HL-60/S4 treated with retinoic acid at 250 ng/mL for 4 days and 3 days (cell line): ENCODE measurements around the gene OR52E2.
"Not testable (repeated sequence)": the region's sequence is repeated elsewhere in the genome, so short reads cannot be mapped to it uniquely, and the experiment has no call there.

Experiments used
- in situ Hi-C: fragments of 300-500 bp; cut with MboI; formaldehyde crosslinking; loops from 2 replicates; pipeline ENCODE4 v1.7.0; 2022; ENCODE audit warnings: low sequenced_read_pairs

The OR52E2 gene

DNA sequence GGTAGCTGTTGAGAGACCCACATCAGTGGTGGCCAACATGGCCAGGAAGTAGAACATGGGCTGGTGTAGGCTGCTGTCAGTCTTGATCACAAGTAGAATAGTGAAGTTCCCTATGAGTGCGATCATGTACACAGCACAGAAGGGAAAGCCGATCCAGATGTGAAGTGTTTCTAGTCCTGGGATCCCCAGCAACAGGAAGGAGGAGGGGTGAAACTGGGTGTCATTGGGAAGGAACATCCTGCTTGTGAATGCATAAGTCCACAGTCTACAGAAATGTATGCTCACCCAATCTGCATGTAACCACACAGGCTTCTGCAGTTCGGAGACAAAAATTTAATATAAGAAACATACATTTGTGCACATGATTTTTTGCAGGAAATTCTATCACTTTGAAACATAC, at the start of gene OR52E2:
TSS of gene OR52E2 (minus strand) at position 237 of the 400 bp plus-strand sequence. CDS start at position 237, 0 bp downstream.
- in situ Hi-C loops: no loop called here

DNA sequence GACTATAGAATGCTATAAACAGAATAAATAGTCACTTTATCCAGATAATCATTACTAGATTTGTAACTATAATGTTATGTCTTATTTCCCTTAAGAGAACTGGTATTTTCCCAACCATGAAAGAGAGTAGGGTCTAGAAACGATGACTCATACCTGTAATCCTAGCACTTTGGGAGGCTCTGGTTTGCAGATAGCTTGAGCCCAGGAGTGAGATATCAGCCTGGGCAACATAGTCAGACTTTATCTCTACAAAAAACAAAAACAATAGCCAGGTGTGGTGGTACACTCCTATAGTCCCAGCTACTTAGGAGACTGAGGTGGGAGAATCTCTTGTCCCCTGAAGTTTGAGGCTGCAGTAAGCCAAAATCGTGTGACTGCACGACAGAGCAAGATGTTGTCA, 47.9 kb upstream of the OR52E2 start:
- in situ Hi-C loops: no loop called here

DNA sequence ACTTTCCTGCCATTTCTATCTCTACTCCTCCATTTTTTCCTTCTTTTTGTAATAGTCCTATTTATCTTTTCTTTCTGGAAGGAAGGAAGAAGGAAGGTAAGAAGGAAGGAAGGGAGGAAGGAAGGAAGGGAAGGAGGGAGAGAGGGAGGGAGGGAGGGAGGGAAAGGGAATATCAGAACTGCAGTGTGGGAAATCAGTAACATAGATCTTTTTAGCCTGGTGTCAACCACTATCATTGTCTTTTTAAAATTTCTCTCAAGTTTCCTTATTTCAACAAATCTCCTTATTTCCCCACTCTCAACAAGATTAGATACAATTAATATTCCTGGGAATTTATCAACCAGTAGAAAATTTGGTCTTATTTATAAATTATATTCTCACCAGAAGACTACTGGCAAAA, 43.6 kb upstream of the OR52E2 start:
- in situ Hi-C loops: no loop called here

DNA sequence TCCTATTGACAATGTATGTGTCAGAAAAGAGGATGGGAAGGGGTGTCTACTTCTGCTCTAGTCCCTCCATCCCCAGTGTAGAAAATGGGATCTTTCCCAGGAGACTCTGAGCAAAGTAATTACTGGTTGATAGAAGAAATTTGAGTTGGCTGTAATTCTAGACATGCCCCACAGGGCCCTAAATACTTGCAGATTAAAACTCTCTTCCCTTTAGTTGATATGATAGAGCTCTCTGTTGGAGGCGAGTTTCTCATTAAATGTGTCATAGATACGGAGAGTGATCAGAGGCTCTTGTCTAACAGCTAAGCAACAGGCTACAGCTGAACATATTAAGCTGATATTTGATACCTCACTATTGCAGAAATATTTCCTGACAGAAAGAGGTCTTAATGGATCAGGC, 42.8 kb upstream of the OR52E2 start:
- in situ Hi-C loops: no loop called here

DNA sequence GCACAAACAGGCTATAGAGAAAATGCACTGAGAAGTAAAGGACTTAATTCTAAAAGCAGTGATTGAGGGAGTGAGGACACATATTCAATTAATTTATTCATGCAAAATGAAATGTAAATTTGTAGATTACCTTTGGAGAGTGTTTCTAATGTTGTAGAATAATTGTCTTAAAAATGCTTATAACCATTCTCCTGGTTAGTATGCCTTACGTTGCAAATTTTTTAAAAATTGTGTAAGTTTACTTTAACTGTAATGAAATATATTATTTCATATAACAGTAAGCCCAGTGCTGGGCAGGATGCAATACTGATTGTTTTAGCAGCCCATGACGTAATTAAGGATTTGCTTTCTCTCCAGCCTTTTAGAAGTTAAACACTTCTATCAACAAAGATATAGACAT, 36.6 kb upstream of the OR52E2 start:
- in situ Hi-C loops: no loop called here

DNA sequence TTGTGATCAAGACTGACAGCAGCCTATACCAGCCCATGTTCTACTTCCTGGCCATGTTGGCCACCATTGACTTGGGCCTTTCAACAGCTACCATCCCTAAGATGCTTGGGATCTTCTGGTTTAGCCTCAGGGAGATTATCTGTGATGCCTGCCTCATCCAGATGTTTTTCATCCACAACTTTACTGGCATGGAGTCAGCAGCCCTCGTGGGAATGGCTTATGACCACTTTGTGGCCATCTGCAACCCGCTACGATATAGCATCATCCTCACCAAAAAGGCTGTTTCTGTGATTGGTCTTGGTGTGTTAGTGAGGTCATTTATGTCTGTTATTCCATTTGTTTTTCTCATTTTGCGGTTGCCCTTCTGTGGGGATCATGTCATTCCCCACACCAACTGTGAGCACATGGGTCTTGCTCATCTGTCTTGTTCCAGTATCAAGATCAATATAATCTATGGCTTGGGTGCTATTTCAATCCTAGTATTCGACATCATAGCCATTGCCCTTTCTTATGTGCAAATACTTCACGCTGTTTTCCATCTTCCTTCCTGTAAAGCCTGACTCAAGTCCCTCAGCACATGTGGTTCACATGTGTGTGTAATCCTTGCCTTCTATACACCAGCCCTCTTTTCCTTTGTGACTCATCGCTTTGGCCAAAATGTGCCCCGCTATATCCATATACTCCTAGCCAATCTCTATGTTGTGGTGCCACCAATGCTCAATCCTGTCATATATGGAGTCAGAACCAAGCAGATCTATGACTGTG, 33.6 kb upstream of the OR52E2 start:
- in situ Hi-C loops: no loop called here

DNA sequence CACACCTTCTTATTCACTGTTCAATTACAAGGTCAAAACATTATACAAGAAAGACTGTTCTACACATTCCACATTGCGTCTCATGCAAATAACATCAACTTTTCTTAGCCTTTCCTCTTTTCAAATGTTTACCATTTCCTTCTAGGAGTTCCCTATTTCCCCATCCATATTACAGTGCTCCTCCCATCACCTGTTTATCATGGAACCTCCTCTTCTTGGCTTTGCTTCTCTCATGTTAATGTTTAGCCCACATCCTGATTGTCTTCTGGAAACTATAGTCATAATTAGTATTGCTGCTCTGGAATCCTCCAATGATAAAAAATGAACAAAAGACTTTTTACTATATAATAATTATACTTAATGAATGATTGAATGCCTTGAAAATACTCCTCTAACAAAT, 31.2 kb upstream of the OR52E2 start:
- in situ Hi-C loops: no loop called here

DNA sequence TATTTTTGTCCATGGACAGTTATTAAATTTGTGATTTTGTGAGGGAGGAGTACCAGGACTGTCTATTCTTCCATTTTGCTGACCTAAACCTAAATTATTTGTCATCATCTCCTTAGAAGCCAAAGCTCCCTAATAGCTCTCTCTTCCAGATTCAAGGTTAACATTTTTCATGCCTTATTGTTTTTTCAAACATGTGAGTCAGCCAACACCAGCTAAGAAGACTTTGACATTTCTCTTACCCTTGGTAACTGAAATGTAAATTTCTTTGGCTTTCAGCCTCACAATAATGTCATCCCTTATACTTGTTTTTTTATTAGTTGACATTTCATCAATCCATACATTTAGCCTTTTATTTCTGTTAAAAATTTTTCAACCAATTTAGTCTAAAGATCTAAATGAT, 29.1 kb upstream of the OR52E2 start:
- in situ Hi-C loops: no loop called here

DNA sequence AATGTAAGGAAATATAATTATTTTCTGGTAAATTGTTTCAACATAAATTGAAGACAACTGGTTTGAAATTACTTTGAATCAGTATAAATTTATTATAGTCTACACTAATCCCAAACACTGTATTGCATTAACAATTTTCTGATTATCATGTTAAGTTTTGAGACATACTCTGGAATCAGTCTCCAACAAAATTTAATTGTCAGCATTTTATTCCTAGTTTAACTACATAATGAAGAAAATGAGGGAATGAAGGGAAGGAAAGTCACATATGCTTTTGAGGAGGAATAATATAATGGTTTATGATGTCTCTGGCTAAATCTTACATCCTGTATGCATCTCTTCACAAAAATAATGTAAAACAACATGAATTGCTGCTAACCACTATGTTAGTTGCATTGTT, 24.2 kb upstream of the OR52E2 start:
- in situ Hi-C loops: no loop called here

DNA sequence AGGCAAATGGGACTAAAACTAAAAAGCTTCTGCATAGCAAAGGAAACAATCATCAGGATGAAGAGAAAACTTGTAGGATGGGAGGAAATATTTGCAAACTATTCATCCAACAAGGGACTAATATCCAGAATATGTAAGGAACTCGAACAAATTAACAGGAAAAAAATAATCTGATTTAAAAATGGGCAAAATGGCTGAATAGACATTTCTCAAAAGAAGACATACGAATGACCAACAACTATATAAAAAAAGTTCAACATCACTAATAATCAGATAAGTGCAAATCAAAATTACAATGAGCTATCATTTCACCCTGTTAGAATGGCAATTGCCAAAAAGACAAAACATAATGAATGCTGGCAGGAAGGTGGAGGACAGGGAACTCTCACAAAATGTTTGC, 22.0 kb upstream of the OR52E2 start:
- in situ Hi-C loops: no loop called here

DNA sequence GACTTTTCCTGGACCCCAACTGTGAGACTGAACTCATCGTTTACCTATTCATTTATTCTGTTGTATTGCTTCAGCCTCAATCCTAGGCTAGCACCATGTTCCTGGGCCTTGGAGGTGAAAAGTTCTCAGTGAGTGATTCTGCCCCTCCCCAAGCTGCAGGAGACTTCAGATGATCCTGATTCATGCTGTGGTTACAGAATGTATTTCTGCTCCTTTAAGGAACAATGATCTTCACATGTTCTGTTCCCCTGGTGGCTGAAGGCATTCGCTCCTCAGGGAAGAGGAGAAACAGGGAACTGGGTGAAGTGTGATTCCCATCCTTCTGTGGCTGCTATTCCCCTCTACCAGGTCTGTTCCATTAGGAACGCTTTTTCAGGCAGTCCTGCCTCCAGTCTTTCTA, 12.4 kb upstream of the OR52E2 start:
- in situ Hi-C loops: no loop called here

DNA sequence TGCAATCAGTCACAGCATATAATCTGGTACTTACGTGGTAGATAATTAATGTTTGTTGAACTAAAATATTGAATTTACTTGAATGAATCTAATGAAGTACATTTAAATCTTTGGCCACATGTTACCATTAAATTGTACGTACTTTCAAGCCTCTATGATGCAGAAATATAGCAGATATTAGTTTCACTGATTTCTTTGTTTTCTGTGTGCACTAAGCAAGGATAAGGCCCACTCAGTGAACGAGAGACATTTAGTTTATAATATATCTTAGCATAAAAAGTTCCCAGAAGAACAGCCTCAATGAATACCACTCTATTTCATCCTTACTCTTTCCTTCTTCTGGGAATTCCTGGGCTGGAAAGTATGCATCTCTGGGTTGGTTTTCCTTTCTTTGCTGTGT, 9.8 kb upstream of the OR52E2 start, which contains the start of gene OR52E1:
TSS of gene OR52E1 (plus strand) at position 301 of the 400 bp plus-strand sequence.
- in situ Hi-C loops: no loop called here

DNA sequence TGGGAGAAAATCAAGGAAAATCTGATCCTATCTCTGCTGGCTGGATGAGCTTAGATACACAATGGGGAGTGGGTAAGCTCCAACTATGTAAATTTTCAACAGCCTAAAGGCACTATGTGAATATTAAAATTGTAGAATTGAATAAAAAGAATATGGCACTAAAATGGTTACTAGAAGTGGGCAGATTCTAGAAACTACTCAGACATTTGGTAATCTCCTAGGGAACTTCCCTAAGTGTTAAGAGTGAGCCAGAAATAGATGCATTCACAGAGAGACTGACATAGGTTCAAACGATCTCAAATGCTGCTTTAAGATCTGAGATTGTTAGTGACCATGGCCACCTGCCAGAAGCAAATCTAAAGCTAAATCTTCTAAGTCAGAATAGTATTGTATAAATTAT, 5.6 kb upstream of the OR52E2 start:
- in situ Hi-C loops: no loop called here

DNA sequence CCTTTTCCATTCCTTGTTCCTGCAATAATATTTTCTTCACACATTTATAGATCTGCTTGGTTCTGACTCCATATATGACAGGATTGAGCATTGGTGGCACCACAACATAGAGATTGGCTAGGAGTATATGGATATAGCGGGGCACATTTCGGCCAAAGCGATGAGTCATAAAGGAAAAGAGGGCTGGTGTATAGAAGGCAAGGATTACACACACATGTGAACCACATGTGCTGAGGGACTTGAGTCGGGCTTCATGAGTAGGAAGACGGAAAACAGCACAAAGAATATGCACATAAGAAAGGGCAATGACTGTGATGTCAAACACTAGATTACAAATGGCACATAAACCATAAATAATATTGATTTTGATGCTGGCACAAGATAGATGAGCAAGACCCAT, 748 bp downstream of the OR52E2 start:
- in situ Hi-C loops: not testable (repeated sequence)

DNA sequence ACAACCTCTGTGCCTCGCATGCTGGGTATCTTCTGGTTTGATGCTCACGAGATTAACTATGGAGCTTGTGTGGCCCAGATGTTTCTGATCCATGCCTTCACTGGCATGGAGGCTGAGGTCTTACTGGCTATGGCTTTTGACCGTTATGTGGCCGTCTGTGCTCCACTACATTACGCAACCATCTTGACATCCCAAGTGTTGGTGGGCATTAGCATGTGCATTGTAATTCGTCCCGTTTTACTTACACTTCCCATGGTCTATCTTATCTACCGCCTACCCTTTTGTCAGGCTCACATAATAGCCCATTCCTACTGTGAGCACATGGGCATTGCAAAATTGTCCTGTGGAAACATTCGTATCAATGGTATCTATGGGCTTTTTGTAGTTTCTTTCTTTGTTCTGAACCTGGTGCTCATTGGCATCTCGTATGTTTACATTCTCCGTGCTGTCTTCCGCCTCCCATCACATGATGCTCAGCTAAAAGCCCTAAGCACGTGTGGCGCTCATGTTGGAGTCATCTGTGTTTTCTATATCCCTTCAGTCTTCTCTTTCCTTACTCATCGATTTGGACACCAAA, 12.6 kb downstream of the OR52E2 start:
- in situ Hi-C loops: no loop called here

DNA sequence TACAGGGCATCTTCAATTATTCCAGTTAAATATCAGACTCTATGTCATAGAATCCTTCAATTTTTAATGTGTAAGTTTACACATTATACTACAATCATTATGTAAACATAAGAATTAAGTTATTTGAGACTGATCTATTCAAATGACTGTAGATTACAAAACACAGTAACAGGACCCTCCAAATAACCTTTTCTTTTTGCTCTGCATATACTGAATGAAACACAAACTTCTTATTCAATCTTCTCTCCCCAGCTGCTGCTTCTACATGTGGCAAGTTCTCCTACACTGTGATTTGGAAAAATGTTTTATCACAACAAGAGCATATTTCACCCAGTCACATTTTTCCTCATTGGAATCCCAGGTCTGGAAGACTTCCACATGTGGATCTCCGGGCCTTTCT, 13.2 kb downstream of the OR52E2 start, which contains the start of gene OR52J3:
TSS of gene OR52J3 (plus strand) at position 301 of the 400 bp plus-strand sequence. CDS start at position 301, 0 bp downstream.
- in situ Hi-C loops: no loop called here

DNA sequence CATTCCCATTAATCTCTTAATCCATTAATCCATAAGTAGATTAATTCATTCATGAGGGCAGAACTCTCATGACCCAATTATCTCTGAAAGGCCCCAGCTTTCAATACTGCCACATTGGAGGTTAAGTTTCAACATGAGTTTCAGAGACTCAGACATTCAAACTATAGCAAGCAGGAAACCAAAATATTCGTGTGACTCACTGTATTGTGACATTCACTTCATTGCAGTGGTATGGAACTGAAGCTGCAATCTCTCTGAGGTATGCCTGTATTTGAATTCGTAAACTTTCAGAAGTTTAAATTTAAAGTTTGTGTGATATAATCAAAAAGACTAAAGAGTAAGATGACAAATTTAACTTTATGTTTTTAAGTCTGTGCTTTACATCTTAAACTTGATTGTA, 16.0 kb downstream of the OR52E2 start:
- in situ Hi-C loops: no loop called here

DNA sequence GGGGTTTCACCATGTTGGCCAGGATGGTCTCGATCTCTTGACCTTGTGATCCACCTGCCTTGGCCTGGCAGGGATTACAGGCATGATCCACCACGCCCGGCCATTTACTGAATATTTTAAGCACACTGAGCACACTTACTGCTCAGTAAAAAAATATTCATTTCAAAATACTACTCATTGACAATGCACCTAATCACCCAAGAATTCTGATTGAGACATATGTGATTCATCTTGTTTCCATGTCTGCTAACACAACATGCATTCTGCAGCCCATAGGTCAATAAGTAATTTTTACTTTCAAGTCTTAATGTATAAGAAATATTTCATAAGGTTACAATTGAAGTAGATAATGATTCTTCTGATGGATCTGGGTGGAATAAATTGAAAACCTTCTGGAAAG, 17.3 kb downstream of the OR52E2 start:
- in situ Hi-C loops: no loop called here

DNA sequence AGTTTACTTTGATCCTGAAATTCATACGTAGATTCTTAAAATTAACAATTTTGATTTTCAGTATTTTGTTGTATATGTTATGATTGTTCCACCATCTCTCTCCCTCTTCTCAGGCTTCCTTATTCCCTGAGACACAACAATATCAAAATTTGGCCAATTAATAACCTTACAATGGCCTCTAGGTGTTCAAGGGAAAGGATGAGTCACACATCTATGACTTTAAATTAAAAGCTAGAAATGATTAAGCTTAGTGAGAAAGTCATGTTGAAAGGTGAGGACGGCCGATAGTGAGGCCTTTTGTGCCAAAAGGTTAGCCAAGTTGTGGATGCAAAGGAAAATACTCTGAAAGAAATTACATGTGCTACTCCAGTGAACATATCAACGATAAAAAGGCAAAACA, 18.6 kb downstream of the OR52E2 start:
- in situ Hi-C loops: no loop called here

DNA sequence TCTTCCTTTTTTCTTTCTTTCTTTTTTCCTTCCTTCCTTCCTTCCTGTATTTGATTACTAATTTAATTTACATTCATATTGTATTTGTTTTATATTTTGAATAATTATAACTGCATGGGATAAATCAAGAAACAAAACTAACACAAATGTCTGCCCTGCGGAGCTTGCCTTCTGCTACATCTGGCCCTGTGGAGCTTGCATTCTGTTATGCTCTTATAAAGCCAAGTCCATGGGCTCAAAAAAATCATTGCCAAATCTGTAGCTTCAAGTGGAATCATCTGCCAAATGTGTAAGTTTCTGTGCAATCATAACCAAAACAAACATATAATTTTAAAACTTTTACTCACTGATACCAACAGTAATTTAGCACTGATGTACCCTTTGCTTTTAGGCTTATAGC, 21.1 kb downstream of the OR52E2 start:
- in situ Hi-C loops: no loop called here

DNA sequence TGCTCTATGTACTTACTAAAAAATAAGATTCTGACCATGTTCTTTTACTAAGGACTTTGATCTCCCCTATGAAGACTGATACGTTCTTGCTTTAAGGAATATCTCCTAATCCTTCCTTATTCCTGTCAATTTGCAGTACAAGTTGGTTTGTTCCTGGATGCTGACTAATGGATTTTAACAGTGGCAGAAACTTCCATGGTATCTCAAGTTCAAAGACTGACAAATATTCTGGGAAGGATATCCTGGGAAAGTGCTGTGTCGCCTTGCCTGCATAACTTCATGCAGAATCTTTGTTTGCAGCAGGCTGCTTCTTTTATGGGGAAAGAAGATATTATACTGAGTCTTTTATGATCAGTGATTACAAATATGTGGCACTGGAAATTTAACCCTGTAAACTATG, 21.5 kb downstream of the OR52E2 start:
- in situ Hi-C loops: no loop called here

DNA sequence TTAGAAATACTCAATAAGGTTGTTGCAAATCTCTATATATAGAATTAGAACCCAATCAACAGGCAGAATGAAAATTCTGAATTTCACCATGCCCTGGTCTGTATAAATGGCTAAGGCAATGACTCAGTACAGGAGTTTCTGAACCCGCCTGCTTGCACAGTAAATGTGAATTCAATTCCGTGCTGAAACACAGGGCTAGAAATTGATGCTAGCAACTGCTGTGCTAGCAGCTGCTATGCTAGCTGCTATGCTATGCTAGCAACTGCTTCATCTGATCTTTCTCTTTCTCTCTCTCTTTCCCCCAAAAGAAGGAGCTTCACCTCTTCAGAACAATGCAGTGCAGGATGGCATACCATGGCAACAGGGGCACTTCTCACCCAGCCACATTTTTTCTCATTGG, 22.8 kb downstream of the OR52E2 start:
- in situ Hi-C loops: no loop called here

DNA sequence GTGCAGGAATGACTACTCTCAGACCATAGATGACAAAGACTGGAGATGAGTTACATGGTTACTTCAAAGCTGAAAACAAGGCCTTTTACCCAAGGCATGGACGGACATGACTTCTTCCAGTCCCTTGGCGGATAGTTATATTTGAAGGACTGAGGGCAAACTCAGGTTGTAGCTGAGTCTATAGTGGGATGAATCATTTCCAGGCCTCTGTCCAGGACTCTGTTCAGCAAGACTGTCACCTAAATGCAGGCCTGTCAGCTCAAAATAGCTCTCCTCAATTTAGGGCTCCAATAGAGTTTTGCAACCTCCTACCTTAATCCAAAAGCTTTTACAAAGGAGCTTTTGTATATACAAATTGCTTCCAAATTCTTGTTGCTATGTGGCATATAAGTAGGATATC, 37.4 kb downstream of the OR52E2 start:
- in situ Hi-C loops: loop anchor here (25.0 kb wide), 1 partner anchor 835 kb away; no protein-coding TSS in a partner anchor
